HepG2 (cell line): ENCODE data around the gene SPG7. TPM values are rescaled to one million over a fixed set of nuclear protein-coding genes. Genes with fewer than 3 reads are reported as not detected.

ENCODE experiments used
- ATAC-seq: fragments of 200-7000 bp; cut with Tn5 transposase; 3 replicates; pipeline ENCODE4 v1.9.1; 2020; ENCODE audit warnings: mild to moderate bottlenecking, moderate library complexity
- BruUV-seq: library from RNA; stranded (reverse); fragments of 400-500 nt; replicated peaks from 2 replicates; lab custom pipeline; 2021; lab: Mats Ljungman, UMichigan
- CTCF ChIA-PET: fragments of 300-600 bp; formaldehyde crosslinking; extraction: SDS; loops from one replicate; lab custom pipeline; 2021; ENCODE audit warnings: low total read pairs, inconsistent platforms, low intra/inter-chr PET ratio; lab: Yijun Ruan, JAX
- POLR2A ChIA-PET: fragments of 350-600 bp; sonication (Branson Sonifier 250); formaldehyde crosslinking; loops from one replicate; lab custom pipeline; 2020; ENCODE audit warnings: antibody characterized with exemption, inconsistent platforms; lab: Yijun Ruan, JAX
- DNase-seq: peaks from one replicate; pipeline ENCODE4 v3.0.0-alpha.2; 2015; ENCODE audit warnings: low spot score
- FAIRE-seq: peaks from 3 replicates; lab custom pipeline; 2011; peaks lifted over from hg19 to GRCh38; lab: Jason Lieb, UNC
- H2AFZ ChIP-seq: one replicate; pipeline ENCODE4 v1.6.1; 2011; ENCODE audit warnings: low read length, inconsistent platforms
- H3K27ac ChIP-seq: fragments of 300-600 bp; 3 replicates; pipeline ENCODE4 v1.8.0; 2011; ENCODE audit warnings: mixed run types, mild to moderate bottlenecking, mixed read lengths, low read length, inconsistent platforms; ENCODE audit not compliant: insufficient read depth; ENCODE audit errors: extremely low read length
- H3K27me3 ChIP-seq, 2 experiments: fragments of 200-600 bp in 1 of 2; 2 replicates in 1 of 2; 3 replicates in 1 of 2; pipeline versions ENCODE4 v1.6.0 to v1.8.0; 2011; ENCODE audit warnings: low read length in 2 of 2, mild to moderate bottlenecking in 2 of 2, moderate library complexity in 2 of 2, inconsistent platforms in 1 of 2; ENCODE audit not compliant: insufficient read depth in 2 of 2, control insufficient read depth in 1 of 2
- H3K36me3 ChIP-seq, 2 experiments: fragments of 200-600 bp in 1 of 2; replicated peaks in 1 of 2; 2 replicates in 1 of 2; 3 replicates in 1 of 2; pipeline versions ENCODE4 v1.5.1 to v1.8.0; 2011; ENCODE audit warnings: low read length in 2 of 2, inconsistent platforms in 1 of 2; ENCODE audit not compliant: insufficient read depth in 2 of 2, control insufficient read depth in 1 of 2
- H3K4me1 ChIP-seq: 2 replicates; pipeline ENCODE4 v1.5.1; 2012; ENCODE audit warnings: low read length, inconsistent platforms; ENCODE audit not compliant: insufficient read depth
- H3K4me2 ChIP-seq: 2 replicates; pipeline ENCODE4 v1.6.0; 2011; ENCODE audit warnings: low read depth, low read length, inconsistent platforms
- H3K4me3 ChIP-seq, 3 experiments: fragments of 200-600 bp in 1 of 3; sonication (generic), shearing (Covaris generic) in 1 of 3; replicated peaks in 1 of 3; 2 replicates each; pipeline ENCODE4 v1.5.1; 2011 to 2016; ENCODE audit warnings: low read length in 3 of 3, inconsistent platforms in 2 of 3, low read depth in 2 of 3, mild to moderate bottlenecking in 2 of 3, control low read depth in 1 of 3, mixed read lengths in 1 of 3; ENCODE audit not compliant: insufficient read depth in 1 of 3
- H3K79me2 ChIP-seq: one replicate; pipeline ENCODE4 v1.6.1; 2011; ENCODE audit warnings: low read length, inconsistent platforms; ENCODE audit not compliant: insufficient read depth
- H3K9ac ChIP-seq: 2 replicates; pipeline ENCODE4 v1.6.0; 2011; ENCODE audit warnings: mild to moderate bottlenecking, low read depth, low read length, inconsistent platforms; ENCODE audit not compliant: insufficient read depth
- H3K9me3 ChIP-seq: 2 replicates; pipeline ENCODE4 v1.5.1; 2012; ENCODE audit warnings: mild to moderate bottlenecking, low read length
- H4K20me1 ChIP-seq: 2 replicates; pipeline ENCODE4 v1.6.0; 2011; ENCODE audit warnings: inconsistent platforms, mild to moderate bottlenecking, low read length, moderate library complexity; ENCODE audit not compliant: insufficient read depth
- RBM22 ChIP-seq: fragments of 200-400 bp; formaldehyde crosslinking; optimal IDR thresholded peaks from 2 replicates; pipeline ENCODE3; 2017; ENCODE audit warnings: mild to moderate bottlenecking, low read length, moderate library complexity
- ZNF230 ChIP-seq: sonication (generic); formaldehyde crosslinking; IDR thresholded peaks from 2 replicates; pipeline ENCODE4 v1.4.0; 2020; ENCODE audit warnings: mild to moderate bottlenecking, missing genetic modification reagents
- ZNF782 ChIP-seq: sonication (generic); formaldehyde crosslinking; IDR thresholded peaks from 2 replicates; pipeline ENCODE4 v1.4.0; 2020; ENCODE audit warnings: missing genetic modification reagents, mild to moderate bottlenecking, borderline replicate concordance
- WGBS: methylation state at CpG from one replicate; pipeline ENCODE4 v1.1.6; 2017; ENCODE audit warnings: low lambda C conversion rate; 5-methylcytosine and 5-hydroxymethylcytosine counted together
- in situ Hi-C: cut with HindIII; loops from 2 replicates; pipeline ENCODE4 v1.10.0; 2017; ENCODE audit warnings: low pct_unique_long_range_greater_than_20kb; ENCODE audit not compliant: extremely low pct_ligation_motif_present
- intact Hi-C: fragments of 100-400 bp; cut with micrococcal nuclease; formaldehyde crosslinking; loops from one replicate; pipeline ENCODE4 v1.10.0; 2022; ENCODE audit not compliant: unreplicated experiment
- polyA plus RNA-seq, 8 experiments: library from polyadenylated mRNA; depleted of rRNA in 3 of 8; stranded (reverse) in 7 of 8; unstranded in 1 of 8; fragments of >200 nt; fragmentation: Illumina TruSeq in 4 of 8; extraction: Trizol in 4 of 8; gene quantifications; 2 replicates each; pipeline versions ENCODE4 v1.2.1 to v1.2.3, GENCODE V29; 2011 to 2016; ENCODE audit warnings: low read depth in 4 of 8, missing spikeins in 1 of 8, mixed read lengths in 1 of 8; ENCODE audit not compliant: insufficient read depth in 1 of 8
- total RNA-seq, 5 experiments: library from RNA; depleted of rRNA; stranded (reverse); fragments of >200 nt; fragmentation: Illumina TruSeq; extraction: Trizol; gene quantifications; 2 replicates each; pipeline ENCODE4 v1.2.3, GENCODE V29; 2016; ENCODE audit warnings: low read depth in 1 of 5
- TF ChIP-seq, protein P1 (sequence below): sonication (generic); formaldehyde crosslinking; IDR thresholded peaks from 2 replicates; pipeline ENCODE4 v1.4.0; 2020; ENCODE audit warnings: missing genetic modification reagents, low read depth, mild to moderate bottlenecking, borderline replicate concordance
- TF ChIP-seq, protein P2 (sequence below): IDR thresholded peaks from 2 replicates; pipeline ENCODE4 v1.6.1; 2012; ENCODE audit warnings: low read length, improper control_type of control experiment
- TF ChIP-seq, protein P3 (sequence below): sonication (generic); formaldehyde crosslinking; IDR thresholded peaks from 2 replicates; pipeline ENCODE4 v1.5.1; 2020; ENCODE audit warnings: mild to moderate bottlenecking, missing genetic modification reagents, moderate library complexity

The SPG7 gene
- total and polyA plus RNA-seq, 2 of the 13 experiments (the other 11 are each of a cell fraction or from before 2014, with no cell fraction given): 66.0 to 136 TPM

DNA sequence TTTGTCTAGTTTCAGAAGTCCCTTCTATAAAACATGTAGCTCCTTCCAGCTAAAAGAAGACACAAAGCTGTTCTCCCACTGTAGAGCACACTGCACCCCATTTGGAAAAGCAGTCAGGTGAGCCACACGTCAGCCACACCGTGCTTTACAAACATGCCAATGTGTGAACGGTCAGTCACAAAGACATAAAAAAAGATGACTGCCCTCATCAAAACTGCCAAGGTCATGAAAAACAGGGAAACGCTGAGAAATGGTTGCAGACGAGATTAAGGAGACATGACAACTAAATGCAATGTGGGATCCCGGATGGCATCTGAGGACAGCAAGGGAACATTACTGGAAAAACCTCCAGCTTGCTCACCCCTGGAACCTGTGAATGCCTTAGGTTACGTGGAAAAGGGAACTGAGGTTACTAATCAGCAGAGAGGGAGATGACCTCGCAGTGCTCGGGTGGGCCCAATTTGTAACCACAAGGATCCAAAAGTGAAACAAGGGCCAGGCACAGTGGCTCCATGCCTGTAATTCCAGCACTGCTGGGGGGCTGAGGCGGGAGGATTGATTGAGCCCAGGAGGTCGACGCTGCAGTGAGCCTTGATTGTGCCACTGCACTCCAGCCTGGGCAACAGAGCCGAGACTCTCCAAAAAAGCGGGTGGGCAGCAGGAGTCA lies 25.9 kb upstream of the SPG7 start:
- Histone ChIP-seq H3K27ac (no peak overlapping the region), H3K27me3 (no peaks in the 10 kb centered on the region), H3K4me1 (peaks cover 93% of the 10 kb centered on the region), H3K79me2 (peaks cover 91% of the 10 kb centered on the region), H3K4me3 (no peak overlapping the region), H3K9me3 (no peaks in the 10 kb centered on the region), H3K4me2 (no peak overlapping the region), H4K20me1 (peaks cover 92% of the 10 kb centered on the region), H2AFZ (no peak overlapping the region), H3K9ac (no peak overlapping the region), H3K36me3 (peaks cover 6 to 32% of the 10 kb centered on the region in 2 experiments; a peak in 4 of 5 replicates)
- ATAC-seq (no peak), DNase-seq (no peak), FAIRE-seq (no peak)
- POLR2A ChIA-PET: no interaction called here
- TF ChIP-seq, protein P1, sequence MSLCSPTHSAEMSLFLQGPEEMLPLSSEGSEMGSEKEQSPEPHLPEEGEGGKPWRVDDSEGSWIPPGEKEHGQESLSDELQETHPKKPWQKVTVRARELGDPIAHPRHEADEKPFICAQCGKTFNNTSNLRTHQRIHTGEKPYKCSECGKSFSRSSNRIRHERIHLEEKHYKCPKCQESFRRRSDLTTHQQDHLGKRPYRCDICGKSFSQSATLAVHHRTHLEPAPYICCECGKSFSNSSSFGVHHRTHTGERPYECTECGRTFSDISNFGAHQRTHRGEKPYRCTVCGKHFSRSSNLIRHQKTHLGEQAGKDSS (CRISPR knock-in tag): 0 out of 2 replicates have a peak, but pooled peaks have one; percentile 29
- TF ChIP-seq ZNF782 (CRISPR knock-in tag) (peak; percentile 53; the same call in 1 of the 2 replicates), ZNF230 (CRISPR knock-in tag) (0 out of 2 replicates have a peak, but pooled peaks have one; percentile 35), RBM22 (peak; percentile 13)
- TF ChIP-seq, protein P2, sequence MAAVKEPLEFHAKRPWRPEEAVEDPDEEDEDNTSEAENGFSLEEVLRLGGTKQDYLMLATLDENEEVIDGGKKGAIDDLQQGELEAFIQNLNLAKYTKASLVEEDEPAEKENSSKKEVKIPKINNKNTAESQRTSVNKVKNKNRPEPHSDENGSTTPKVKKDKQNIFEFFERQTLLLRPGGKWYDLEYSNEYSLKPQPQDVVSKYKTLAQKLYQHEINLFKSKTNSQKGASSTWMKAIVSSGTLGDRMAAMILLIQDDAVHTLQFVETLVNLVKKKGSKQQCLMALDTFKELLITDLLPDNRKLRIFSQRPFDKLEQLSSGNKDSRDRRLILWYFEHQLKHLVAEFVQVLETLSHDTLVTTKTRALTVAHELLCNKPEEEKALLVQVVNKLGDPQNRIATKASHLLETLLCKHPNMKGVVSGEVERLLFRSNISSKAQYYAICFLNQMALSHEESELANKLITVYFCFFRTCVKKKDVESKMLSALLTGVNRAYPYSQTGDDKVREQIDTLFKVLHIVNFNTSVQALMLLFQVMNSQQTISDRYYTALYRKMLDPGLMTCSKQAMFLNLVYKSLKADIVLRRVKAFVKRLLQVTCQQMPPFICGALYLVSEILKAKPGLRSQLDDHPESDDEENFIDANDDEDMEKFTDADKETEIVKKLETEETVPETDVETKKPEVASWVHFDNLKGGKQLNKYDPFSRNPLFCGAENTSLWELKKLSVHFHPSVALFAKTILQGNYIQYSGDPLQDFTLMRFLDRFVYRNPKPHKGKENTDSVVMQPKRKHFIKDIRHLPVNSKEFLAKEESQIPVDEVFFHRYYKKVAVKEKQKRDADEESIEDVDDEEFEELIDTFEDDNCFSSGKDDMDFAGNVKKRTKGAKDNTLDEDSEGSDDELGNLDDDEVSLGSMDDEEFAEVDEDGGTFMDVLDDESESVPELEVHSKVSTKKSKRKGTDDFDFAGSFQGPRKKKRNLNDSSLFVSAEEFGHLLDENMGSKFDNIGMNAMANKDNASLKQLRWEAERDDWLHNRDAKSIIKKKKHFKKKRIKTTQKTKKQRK: no peak
- TF ChIP-seq, protein P3, sequence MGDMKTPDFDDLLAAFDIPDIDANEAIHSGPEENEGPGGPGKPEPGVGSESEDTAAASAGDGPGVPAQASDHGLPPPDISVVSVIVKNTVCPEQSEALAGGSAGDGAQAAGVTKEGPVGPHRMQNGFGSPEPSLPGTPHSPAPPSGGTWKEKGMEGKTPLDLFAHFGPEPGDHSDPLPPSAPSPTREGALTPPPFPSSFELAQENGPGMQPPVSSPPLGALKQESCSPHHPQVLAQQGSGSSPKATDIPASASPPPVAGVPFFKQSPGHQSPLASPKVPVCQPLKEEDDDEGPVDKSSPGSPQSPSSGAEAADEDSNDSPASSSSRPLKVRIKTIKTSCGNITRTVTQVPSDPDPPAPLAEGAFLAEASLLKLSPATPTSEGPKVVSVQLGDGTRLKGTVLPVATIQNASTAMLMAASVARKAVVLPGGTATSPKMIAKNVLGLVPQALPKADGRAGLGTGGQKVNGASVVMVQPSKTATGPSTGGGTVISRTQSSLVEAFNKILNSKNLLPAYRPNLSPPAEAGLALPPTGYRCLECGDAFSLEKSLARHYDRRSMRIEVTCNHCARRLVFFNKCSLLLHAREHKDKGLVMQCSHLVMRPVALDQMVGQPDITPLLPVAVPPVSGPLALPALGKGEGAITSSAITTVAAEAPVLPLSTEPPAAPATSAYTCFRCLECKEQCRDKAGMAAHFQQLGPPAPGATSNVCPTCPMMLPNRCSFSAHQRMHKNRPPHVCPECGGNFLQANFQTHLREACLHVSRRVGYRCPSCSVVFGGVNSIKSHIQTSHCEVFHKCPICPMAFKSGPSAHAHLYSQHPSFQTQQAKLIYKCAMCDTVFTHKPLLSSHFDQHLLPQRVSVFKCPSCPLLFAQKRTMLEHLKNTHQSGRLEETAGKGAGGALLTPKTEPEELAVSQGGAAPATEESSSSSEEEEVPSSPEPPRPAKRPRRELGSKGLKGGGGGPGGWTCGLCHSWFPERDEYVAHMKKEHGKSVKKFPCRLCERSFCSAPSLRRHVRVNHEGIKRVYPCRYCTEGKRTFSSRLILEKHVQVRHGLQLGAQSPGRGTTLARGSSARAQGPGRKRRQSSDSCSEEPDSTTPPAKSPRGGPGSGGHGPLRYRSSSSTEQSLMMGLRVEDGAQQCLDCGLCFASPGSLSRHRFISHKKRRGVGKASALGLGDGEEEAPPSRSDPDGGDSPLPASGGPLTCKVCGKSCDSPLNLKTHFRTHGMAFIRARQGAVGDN (CRISPR knock-in tag): 0 out of 2 replicates have a peak, but pooled peaks have one; percentile 16
- 87% methylated on average over 14 of the region's 14 CpGs for WGBS
- BruUV-seq: no TSS peak
- CTCF ChIA-PET: no interaction called here
- in situ Hi-C loops: no loop called here
- intact Hi-C loops: no loop called here
